Trophoblast cell (in vitro differentiated cells and primary cell): ENCODE data around the gene ZNF576.

ENCODE experiments used
- DNase-seq, 2 donors: peaks; one replicate each; pipeline ENCODE4 v3.0.0-alpha.2; 2016
- H2AFZ ChIP-seq: 2 replicates; pipeline ENCODE4 v1.6.1; 2013; ENCODE audit warnings: low read length, moderate library complexity, mild to moderate bottlenecking; ENCODE audit not compliant: insufficient read depth, poor library complexity
- H2AK5ac ChIP-seq: 2 replicates; pipeline ENCODE4 v1.6.1; 2013; ENCODE audit warnings: mild to moderate bottlenecking, low read length
- H2BK120ac ChIP-seq: 2 replicates; pipeline ENCODE4 v1.6.1; 2013; ENCODE audit warnings: low read length, mild to moderate bottlenecking, moderate library complexity; ENCODE audit not compliant: insufficient read depth, poor library complexity
- H2BK12ac ChIP-seq: 2 replicates; pipeline ENCODE4 v1.6.1; 2013; ENCODE audit warnings: mild to moderate bottlenecking, low read length, moderate library complexity
- H2BK5ac ChIP-seq: 2 replicates; pipeline ENCODE4 v1.6.1; 2013; ENCODE audit warnings: low read length, low read depth, moderate library complexity, mild to moderate bottlenecking; ENCODE audit not compliant: poor library complexity
- H3K14ac ChIP-seq: 2 replicates; pipeline ENCODE4 v1.6.1; 2013; ENCODE audit warnings: mild to moderate bottlenecking, low read length
- H3K18ac ChIP-seq: 2 replicates; pipeline ENCODE4 v1.6.1; 2013; ENCODE audit warnings: mild to moderate bottlenecking, low read length
- H3K23ac ChIP-seq: 2 replicates; pipeline ENCODE4 v1.6.1; 2013; ENCODE audit warnings: low read length
- H3K27ac ChIP-seq: 2 replicates; pipeline ENCODE4 v1.5.1; 2013; ENCODE audit warnings: low read depth, mild to moderate bottlenecking, inconsistent platforms, low read length, moderate library complexity
- H3K27me3 ChIP-seq: 2 replicates; pipeline ENCODE4 v1.6.1; 2013; ENCODE audit warnings: inconsistent platforms, mild to moderate bottlenecking, low read length, moderate library complexity; ENCODE audit not compliant: insufficient read depth
- H3K36me3 ChIP-seq, 2 experiments: 1 replicate in 1 of 2; 2 replicates in 1 of 2; pipeline ENCODE4 v1.6.1; 2013; ENCODE audit warnings: low read length in 2 of 2, mild to moderate bottlenecking in 2 of 2, moderate library complexity in 1 of 2; ENCODE audit not compliant: insufficient read depth in 2 of 2, control insufficient read depth in 1 of 2
- H3K4ac ChIP-seq: 2 replicates; pipeline ENCODE4 v1.6.1; 2013; ENCODE audit warnings: low read depth, mild to moderate bottlenecking, low read length, moderate library complexity
- H3K4me1 ChIP-seq, 2 experiments: 1 replicate in 1 of 2; 2 replicates in 1 of 2; pipeline ENCODE4 v1.6.1; 2013; ENCODE audit warnings: low read length in 2 of 2, mild to moderate bottlenecking in 2 of 2, moderate library complexity in 1 of 2; ENCODE audit not compliant: insufficient read depth in 2 of 2, control insufficient read depth in 1 of 2
- H3K4me2 ChIP-seq: 2 replicates; pipeline ENCODE4 v1.6.1; 2013; ENCODE audit warnings: inconsistent platforms, mild to moderate bottlenecking, low read length, moderate library complexity
- H3K4me3 ChIP-seq: 2 replicates; pipeline ENCODE4 v1.5.1; 2013; ENCODE audit warnings: mild to moderate bottlenecking, low read depth, low read length, inconsistent platforms
- H3K79me1 ChIP-seq: one replicate; pipeline ENCODE4 v1.6.1; 2013; ENCODE audit warnings: low read length
- H3K79me2 ChIP-seq: 2 replicates; pipeline ENCODE4 v1.6.1; 2013; ENCODE audit warnings: low read length, mild to moderate bottlenecking; ENCODE audit not compliant: control insufficient read depth, insufficient read depth, poor library complexity
- H3K9ac ChIP-seq: 2 replicates; pipeline ENCODE4 v1.6.1; 2013; ENCODE audit warnings: mild to moderate bottlenecking, low read length
- H3K9me3 ChIP-seq: 2 replicates; pipeline ENCODE4 v1.6.1; 2013; ENCODE audit warnings: low read depth, mild to moderate bottlenecking, control low read depth, inconsistent platforms, low read length; ENCODE audit not compliant: insufficient read depth
- H4K12ac ChIP-seq: 2 replicates; pipeline ENCODE4 v1.6.1; 2013; ENCODE audit warnings: low read depth, mild to moderate bottlenecking, low read length, moderate library complexity
- H4K8ac ChIP-seq: 2 replicates; pipeline ENCODE4 v1.6.1; 2013; ENCODE audit warnings: low read depth, mild to moderate bottlenecking, low read length, moderate library complexity
- H4K91ac ChIP-seq: one replicate; pipeline ENCODE4 v1.6.1; 2013; ENCODE audit warnings: low read depth, mild to moderate bottlenecking, low read length, moderate library complexity
- WGBS: extraction: QIAGEN DNeasy Blood & Tissue Kit; methylation state at CpG from one replicate; pipeline ENCODE4 v1.1.7; 2013; ENCODE audit warnings: missing lambda C conversion rate; ENCODE audit not compliant: insufficient read length, insufficient coverage; ENCODE audit errors: extremely low coverage; 5-methylcytosine and 5-hydroxymethylcytosine counted together

Gene ZNF576

DNA sequence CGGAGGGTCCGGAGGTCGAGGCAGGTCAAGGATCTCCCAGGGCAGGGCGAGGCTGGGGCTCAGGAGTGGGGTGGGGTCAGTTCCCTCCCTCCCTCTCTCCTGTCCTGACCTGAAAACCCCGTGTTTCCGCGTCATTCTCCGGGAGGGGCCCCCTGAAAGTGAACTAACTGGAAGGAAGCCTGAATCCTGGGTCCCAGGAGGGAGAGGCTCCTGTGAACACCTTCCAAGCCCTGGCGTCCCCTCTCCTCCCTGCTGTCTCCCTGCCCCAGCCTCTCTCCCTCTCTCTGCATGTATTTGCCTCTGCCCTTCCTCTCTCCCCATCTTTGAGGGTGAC lies 44.0 kb downstream of the ZNF576 start:
- no peak overlapping the region for H3K9ac ChIP-seq
- peaks cover 5% of the 10 kb centered on the region for H3K9me3 ChIP-seq
- H3K4me2 ChIP-seq: peak overlapping the region; percentile 94
- peaks cover 21% of the 10 kb centered on the region for H3K27me3 ChIP-seq
- H2BK120ac ChIP-seq: no peak overlapping the region
- H3K18ac ChIP-seq: no peak overlapping the region
- no peak overlapping the region for H3K27ac ChIP-seq
- H3K79me1 ChIP-seq: no peaks in the 10 kb centered on the region
- no peak overlapping the region for H4K12ac ChIP-seq
- peak overlapping the region; percentile 79 for H2AFZ ChIP-seq
- H3K36me3 ChIP-seq: no peaks in the 10 kb centered on the region
- peaks cover 5 to 11% of the 10 kb centered on the region in 2 experiments for H3K4me1 ChIP-seq
- WGBS: no CpG with 5 or more reads among the region's 9 CpGs
- no peak overlapping the region for H2AK5ac ChIP-seq
- no peak overlapping the region for H2BK5ac ChIP-seq
- no peaks in the 10 kb centered on the region for H3K79me2 ChIP-seq
- H3K14ac ChIP-seq: no peak overlapping the region
- H2BK12ac ChIP-seq: no peak overlapping the region
- H4K8ac ChIP-seq: no peak overlapping the region
- no peak overlapping the region for H3K23ac ChIP-seq
- H3K4ac ChIP-seq: no peak overlapping the region
- H4K91ac ChIP-seq: no peak overlapping the region
- DNase-seq: no peak
- H3K4me3 ChIP-seq: peak overlapping the region; percentile 74

- Histone ChIP-seq H3K14ac (no peak overlapping the region), H4K8ac (no peak overlapping the region), H3K4me1 (peaks cover under 1 to 6% of the 10 kb centered on the region in 2 experiments), H4K91ac (no peak overlapping the region), H3K4ac (no peak overlapping the region), H4K12ac (no peak overlapping the region), H2BK12ac (no peak overlapping the region), H3K27me3 (peaks cover 21% of the 10 kb centered on the region), H2AFZ (no peak overlapping the region), H3K79me2 (no peaks in the 10 kb centered on the region), H3K9ac (no peak overlapping the region), H2BK120ac (no peak overlapping the region), H3K4me3 (no peak overlapping the region), H2AK5ac (no peak overlapping the region), H3K9me3 (peaks cover 5% of the 10 kb centered on the region), H3K27ac (no peak overlapping the region), H3K23ac (no peak overlapping the region), H2BK5ac (no peak overlapping the region), H3K79me1 (no peaks in the 10 kb centered on the region), H3K36me3 (no peaks in the 10 kb centered on the region), H3K4me2 (no peak overlapping the region), H3K18ac (no peak overlapping the region)
- WGBS: no CpG with 5 or more reads among the region's 2 CpGs
- DNase-seq: no peak
Observed at GRCh38 chr19:43641333-43641732, 44.9 kb downstream of the ZNF576 start.

DNA sequence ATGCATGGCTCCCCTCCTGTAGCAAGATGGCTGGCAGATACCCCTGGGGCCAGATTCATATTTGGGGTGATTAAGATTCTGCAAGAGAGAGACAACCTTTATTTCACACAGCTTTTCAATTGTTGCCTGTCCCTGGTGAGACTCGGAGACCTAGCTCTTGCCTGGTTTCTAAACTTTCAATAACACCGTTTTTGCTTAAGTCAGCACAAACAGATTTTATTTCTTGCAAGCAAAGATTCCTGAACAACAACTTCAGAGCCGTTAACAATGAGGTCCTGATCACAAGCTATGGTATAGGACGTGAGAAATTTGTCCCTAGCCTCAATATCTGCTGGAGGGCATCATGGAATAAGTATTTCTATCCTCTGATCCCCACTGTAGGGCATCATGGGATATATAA lies 46.1 kb downstream of the ZNF576 start:
- no peaks in the 10 kb centered on the region for H3K36me3 ChIP-seq
- H3K79me2 ChIP-seq: no peaks in the 10 kb centered on the region
- no peak overlapping the region for H3K4me3 ChIP-seq
- no peak overlapping the region for H3K23ac ChIP-seq
- H3K27me3 ChIP-seq: peaks cover 21% of the 10 kb centered on the region
- no peak overlapping the region for H2AK5ac ChIP-seq
- H2BK120ac ChIP-seq: no peak overlapping the region
- no CpG with 5 or more reads among the region's 4 CpGs for WGBS
- H2BK12ac ChIP-seq: no peak overlapping the region
- H2BK5ac ChIP-seq: no peak overlapping the region
- no peak overlapping the region for H3K14ac ChIP-seq
- H4K8ac ChIP-seq: no peak overlapping the region
- no peak overlapping the region for H4K12ac ChIP-seq
- peaks cover 0 to 5% of the 10 kb centered on the region in 2 experiments for H3K4me1 ChIP-seq
- H3K18ac ChIP-seq: no peak overlapping the region
- H3K4ac ChIP-seq: no peak overlapping the region
- no peak overlapping the region for H4K91ac ChIP-seq
- H3K27ac ChIP-seq: no peak overlapping the region
- no peak overlapping the region for H3K9ac ChIP-seq
- H3K4me2 ChIP-seq: no peak overlapping the region
- DNase-seq: no peak
- H3K79me1 ChIP-seq: no peaks in the 10 kb centered on the region
- H2AFZ ChIP-seq: no peak overlapping the region
- H3K9me3 ChIP-seq: peaks cover 7% of the 10 kb centered on the region

DNA sequence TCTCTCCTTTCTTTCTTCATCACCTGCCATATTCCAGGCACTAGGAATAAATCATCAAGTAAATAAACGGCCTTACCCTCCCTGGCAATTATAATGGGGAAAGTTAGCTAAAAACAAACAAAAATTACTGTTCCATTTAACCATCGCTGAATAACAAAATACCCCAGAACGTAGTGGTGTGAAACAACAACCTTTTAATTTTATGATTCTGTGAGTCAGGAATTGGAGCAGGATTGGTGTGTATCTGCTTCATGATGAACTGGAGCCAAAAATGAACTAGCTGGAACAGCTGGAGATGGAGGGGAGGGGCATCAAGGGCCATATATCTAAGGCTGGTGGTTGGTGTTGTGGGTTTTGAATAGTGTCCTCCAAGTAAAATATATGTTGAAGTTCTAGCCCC lies 46.9 kb downstream of the ZNF576 start:
- Histone ChIP-seq H4K8ac (no peak overlapping the region), H3K23ac (no peak overlapping the region), H3K4me1 (peaks cover 0 to 5% of the 10 kb centered on the region in 2 experiments), H2BK5ac (no peak overlapping the region), H3K36me3 (peaks cover 0 to 3% of the 10 kb centered on the region in 2 experiments), H3K79me1 (no peaks in the 10 kb centered on the region), H3K27ac (no peak overlapping the region), H3K4me2 (no peak overlapping the region), H3K14ac (no peak overlapping the region), H3K4ac (no peak overlapping the region), H3K9me3 (peaks cover 7% of the 10 kb centered on the region), H4K12ac (no peak overlapping the region), H3K4me3 (no peak overlapping the region), H2AK5ac (no peak overlapping the region), H3K27me3 (peaks cover 20% of the 10 kb centered on the region), H4K91ac (no peak overlapping the region), H2BK120ac (no peak overlapping the region), H2BK12ac (no peak overlapping the region), H3K9ac (no peak overlapping the region), H3K18ac (no peak overlapping the region), H3K79me2 (no peaks in the 10 kb centered on the region), H2AFZ (no peak overlapping the region)
- no peak for DNase-seq
- WGBS: no CpG with 5 or more reads among the region's 3 CpGs
